Measurements from ENCODE around the gene HSPB6. TPM values are rescaled to one million over a fixed set of nuclear protein-coding genes. Genes with fewer than 3 reads are reported as not detected.

HSPB6 gene
- total RNA-seq, 1 experiment from 2014 or later: 0.87 TPM

- Histone ChIP-seq H3K9me3 (ENCODE audit: control insufficient read depth, insufficient read depth, low read depth, low read length) (no peaks in the 10 kb centered on the region), H3K36me3 (ENCODE audit: control insufficient read depth, insufficient read depth, low read length) (peaks cover 11% of the 10 kb centered on the region), H3K27ac (ENCODE audit: low read length) (no peak overlapping the region), H3K4me3 (ENCODE audit: low read depth in 2 of 2, low read length in 2 of 2) (no peak overlapping the region), H3K27me3 (ENCODE audit: control insufficient read depth, insufficient read depth, low read length) (no peaks in the 10 kb centered on the region), H3K4me1 (ENCODE audit: control insufficient read depth, insufficient read depth, low read length) (no peaks in the 10 kb centered on the region; the same call in 1 of the 2 replicates)
- DNase-seq (ENCODE audit: low read depth, low spot score) (no peak), ATAC-seq (no peak)
- POLR2A ChIA-PET: no interaction called here
- no TSS peak for BruUV-seq (replicated peaks)
- CTCF ChIA-PET: no interaction called here
- intact Hi-C loops (cut with micrococcal nuclease; ENCODE audit: unreplicated experiment): no loop called here
- TF ChIP-seq CTCF (IDR thresholded peaks at IDR 0.05) (no peak), SIN3A (IDR thresholded peaks at IDR 0.05; ENCODE audit: borderline replicate concordance, insufficient read depth, low read depth, low read length) (no peak), POLR2AphosphoS5 (IDR thresholded peaks at IDR 0.05; ENCODE audit: low read depth, low read length) (no peak)
- TF ChIP-seq, protein P1, sequence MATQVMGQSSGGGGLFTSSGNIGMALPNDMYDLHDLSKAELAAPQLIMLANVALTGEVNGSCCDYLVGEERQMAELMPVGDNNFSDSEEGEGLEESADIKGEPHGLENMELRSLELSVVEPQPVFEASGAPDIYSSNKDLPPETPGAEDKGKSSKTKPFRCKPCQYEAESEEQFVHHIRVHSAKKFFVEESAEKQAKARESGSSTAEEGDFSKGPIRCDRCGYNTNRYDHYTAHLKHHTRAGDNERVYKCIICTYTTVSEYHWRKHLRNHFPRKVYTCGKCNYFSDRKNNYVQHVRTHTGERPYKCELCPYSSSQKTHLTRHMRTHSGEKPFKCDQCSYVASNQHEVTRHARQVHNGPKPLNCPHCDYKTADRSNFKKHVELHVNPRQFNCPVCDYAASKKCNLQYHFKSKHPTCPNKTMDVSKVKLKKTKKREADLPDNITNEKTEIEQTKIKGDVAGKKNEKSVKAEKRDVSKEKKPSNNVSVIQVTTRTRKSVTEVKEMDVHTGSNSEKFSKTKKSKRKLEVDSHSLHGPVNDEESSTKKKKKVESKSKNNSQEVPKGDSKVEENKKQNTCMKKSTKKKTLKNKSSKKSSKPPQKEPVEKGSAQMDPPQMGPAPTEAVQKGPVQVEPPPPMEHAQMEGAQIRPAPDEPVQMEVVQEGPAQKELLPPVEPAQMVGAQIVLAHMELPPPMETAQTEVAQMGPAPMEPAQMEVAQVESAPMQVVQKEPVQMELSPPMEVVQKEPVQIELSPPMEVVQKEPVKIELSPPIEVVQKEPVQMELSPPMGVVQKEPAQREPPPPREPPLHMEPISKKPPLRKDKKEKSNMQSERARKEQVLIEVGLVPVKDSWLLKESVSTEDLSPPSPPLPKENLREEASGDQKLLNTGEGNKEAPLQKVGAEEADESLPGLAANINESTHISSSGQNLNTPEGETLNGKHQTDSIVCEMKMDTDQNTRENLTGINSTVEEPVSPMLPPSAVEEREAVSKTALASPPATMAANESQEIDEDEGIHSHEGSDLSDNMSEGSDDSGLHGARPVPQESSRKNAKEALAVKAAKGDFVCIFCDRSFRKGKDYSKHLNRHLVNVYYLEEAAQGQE (IDR thresholded peaks at IDR 0.05; ENCODE audit: insufficient read depth in 1 of 2, low read depth in 2 of 2, low read length in 1 of 2): no peak
- in situ Hi-C loops (cut with HindIII; ENCODE audit: low pct_unique_long_range_greater_than_20kb, low sequenced_read_pairs): no loop called here
Observed at GRCh38 chr19:35734273-35734672, 22.6 kb downstream of the HSPB6 start.

GRCh38 chr19:35733180-35734125 lies 23.4 kb downstream of the HSPB6 start:
- Histone ChIP-seq H3K27ac (ENCODE audit: low read length) (no peak overlapping the region), H3K9me3 (ENCODE audit: control insufficient read depth, insufficient read depth, low read depth, low read length) (no peaks in the 10 kb centered on the region), H3K36me3 (ENCODE audit: control insufficient read depth, insufficient read depth, low read length) (peaks cover 13% of the 10 kb centered on the region), H3K4me3 (ENCODE audit: low read depth in 2 of 2, low read length in 2 of 2) (no peak overlapping the region), H3K27me3 (ENCODE audit: control insufficient read depth, insufficient read depth, low read length) (no peaks in the 10 kb centered on the region), H3K4me1 (ENCODE audit: control insufficient read depth, insufficient read depth, low read length) (no peaks in the 10 kb centered on the region)
- no TSS peak for BruUV-seq (replicated peaks)
- in situ Hi-C loops (cut with HindIII; ENCODE audit: low pct_unique_long_range_greater_than_20kb, low sequenced_read_pairs) (no loop called here), intact Hi-C loops (cut with micrococcal nuclease; ENCODE audit: unreplicated experiment) (no loop called here)
- no peak for DNase-seq (ENCODE audit: low read depth, low spot score)
- ChIA-PET CTCF (interaction anchor here (0.6 kb wide), 1 partner anchor 320 kb away, joined by 4 read pairs; no protein-coding TSS in a partner anchor), POLR2A (no interaction called here)
- ATAC-seq: no peak
- TF ChIP-seq, protein P1 (IDR thresholded peaks at IDR 0.05; ENCODE audit: insufficient read depth in 1 of 2, low read depth in 2 of 2, low read length in 1 of 2): no peak
- TF ChIP-seq CTCF (IDR thresholded peaks at IDR 0.05) (no peak), SIN3A (IDR thresholded peaks at IDR 0.05; ENCODE audit: borderline replicate concordance, insufficient read depth, low read depth, low read length) (no peak), POLR2AphosphoS5 (IDR thresholded peaks at IDR 0.05; ENCODE audit: low read depth, low read length) (no peak), TCF7L2 (IDR thresholded peaks at IDR 0.05; ENCODE audit: low read depth, low read length) (no peak)
